Transverse colon (tissue), 4 donors: Measurements from ENCODE around the gene RASEF. TPM values are rescaled to one million over a fixed set of nuclear protein-coding genes. Genes with fewer than 3 reads are reported as not detected.

Source experiments
- DNase-seq: peaks from one replicate; pipeline ENCODE4 v3.0.0-alpha.2; 2019
- H3K27ac ChIP-seq, 4 donors: fragments of 200-600 bp; sonication (generic); 2 replicates each; pipeline ENCODE4 v1.5.1; 2016 to 2018; ENCODE audit warnings: inconsistent platforms in 4 of 4
- H3K27me3 ChIP-seq: fragments of 200-600 bp; sonication (generic); 2 replicates; pipeline ENCODE4 v1.5.1; 2017; ENCODE audit warnings: inconsistent platforms
- H3K36me3 ChIP-seq, 4 donors: fragments of 200-600 bp; sonication (generic); 2 replicates each; pipeline ENCODE4 v1.5.1; 2017 to 2019; ENCODE audit warnings: inconsistent platforms in 4 of 4
- H3K4me1 ChIP-seq, 4 donors: fragments of 200-600 bp; sonication (generic); 2 replicates each; pipeline ENCODE4 v1.5.1; 2017 to 2020; ENCODE audit warnings: inconsistent platforms in 4 of 4
- H3K4me3 ChIP-seq, 4 donors: fragments of 200-600 bp; sonication (generic); 1 replicate in 1 of 4; 2 replicates in 3 of 4; pipeline versions ENCODE4 v1.5.1 to v1.6.1; 2017 to 2019; ENCODE audit warnings: inconsistent platforms in 4 of 4
- H3K9me3 ChIP-seq, 2 donors: fragments of 200-600 bp; sonication (generic); 2 replicates each; pipeline ENCODE4 v1.5.1; 2017 to 2019; ENCODE audit warnings: inconsistent platforms in 2 of 2
- EP300 ChIP-seq: sonication (generic); formaldehyde crosslinking; IDR thresholded peaks from one replicate; pipeline ENCODE4 v1.6.1; 2017; ENCODE audit warnings: antibody characterized with exemption, low read depth
- POLR2A ChIP-seq: fragments of 450-650 bp; IDR thresholded peaks from one replicate; pipeline ENCODE4 v1.6.1; 2016; ENCODE audit warnings: antibody characterized with exemption, mild to moderate bottlenecking, moderate library complexity
- POLR2AphosphoS5 ChIP-seq, 3 donors: sonication (generic); formaldehyde crosslinking; IDR thresholded peaks; one replicate each; pipeline ENCODE4 v1.6.1; 2016; ENCODE audit warnings: antibody characterized with exemption in 3 of 3
- WGBS, 2 donors: methylation state at CpG; one replicate each; pipeline ENCODE4 v1.1.5; 2018; ENCODE audit warnings: low coverage in 1 of 2; 5-methylcytosine and 5-hydroxymethylcytosine counted together
- in situ Hi-C, 4 donors: fragments of 200-750 bp; cut with MboI; loops; one replicate each; pipeline versions ENCODE4 v1.15.0 to v1.15.1; 2017; ENCODE audit warnings: low sequenced_read_pairs in 3 of 4, low pct_ligation_motif_present in 1 of 4, low pct_unique_long_range_greater_than_20kb in 1 of 4
- intact Hi-C: fragments of 100-400 bp; cut with DNase I; formaldehyde crosslinking; loops from one replicate; pipeline ENCODE4 v1.15.1; 2023; ENCODE audit warnings: low total_unique reads
- total RNA-seq, 4 donors: library from RNA; depleted of rRNA; stranded (reverse); fragments of >200 nt; gene quantifications; one replicate each; pipeline ENCODE4 v1.1.0, GENCODE V29; 2016
- TF ChIP-seq, protein P1 (sequence below), 5 experiments: fragments of 200-600 bp in 3 of 5; fragments of 450-650 bp in 2 of 5; sonication (generic) in 3 of 5; IDR thresholded peaks; 1 replicate in 2 of 5; 2 replicates in 3 of 5; pipeline ENCODE4 v1.5.1; 2016 to 2017; ENCODE audit warnings: antibody characterized with exemption in 5 of 5, inconsistent platforms in 3 of 5, mild to moderate bottlenecking in 2 of 5, moderate library complexity in 1 of 5

The RASEF gene
- total RNA-seq, 4 donors from 2014 or later, result 69.9 to 189 (median 105) TPM

- peaks cover 0 to 11% (median 5%) of the 10 kb centered on the region in 4 donors for H3K4me1 ChIP-seq
- WGBS, 2 donors, result 57 to 60% methylated on average over 7 of the region's 7 CpGs
- H3K4me3 ChIP-seq, result no peak overlapping the region
- in situ Hi-C loops, result no loop called here
- TF ChIP-seq, protein P1, sequence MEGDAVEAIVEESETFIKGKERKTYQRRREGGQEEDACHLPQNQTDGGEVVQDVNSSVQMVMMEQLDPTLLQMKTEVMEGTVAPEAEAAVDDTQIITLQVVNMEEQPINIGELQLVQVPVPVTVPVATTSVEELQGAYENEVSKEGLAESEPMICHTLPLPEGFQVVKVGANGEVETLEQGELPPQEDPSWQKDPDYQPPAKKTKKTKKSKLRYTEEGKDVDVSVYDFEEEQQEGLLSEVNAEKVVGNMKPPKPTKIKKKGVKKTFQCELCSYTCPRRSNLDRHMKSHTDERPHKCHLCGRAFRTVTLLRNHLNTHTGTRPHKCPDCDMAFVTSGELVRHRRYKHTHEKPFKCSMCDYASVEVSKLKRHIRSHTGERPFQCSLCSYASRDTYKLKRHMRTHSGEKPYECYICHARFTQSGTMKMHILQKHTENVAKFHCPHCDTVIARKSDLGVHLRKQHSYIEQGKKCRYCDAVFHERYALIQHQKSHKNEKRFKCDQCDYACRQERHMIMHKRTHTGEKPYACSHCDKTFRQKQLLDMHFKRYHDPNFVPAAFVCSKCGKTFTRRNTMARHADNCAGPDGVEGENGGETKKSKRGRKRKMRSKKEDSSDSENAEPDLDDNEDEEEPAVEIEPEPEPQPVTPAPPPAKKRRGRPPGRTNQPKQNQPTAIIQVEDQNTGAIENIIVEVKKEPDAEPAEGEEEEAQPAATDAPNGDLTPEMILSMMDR (IDR thresholded peaks at IDR 0.05), result no peak
- TF ChIP-seq EP300 (no peak), POLR2AphosphoS5 (IDR thresholded peaks at IDR 0.05) (no peak), POLR2A (no peak)
- no peaks in the 10 kb centered on the region for H3K27me3 ChIP-seq
- peak; percentile 10 for DNase-seq
- peak overlapping the region; percentile 57 to 77 (median 66) for H3K27ac ChIP-seq
- intact Hi-C loops, result no loop called here
- no peaks in the 10 kb centered on the region for H3K9me3 ChIP-seq
- no peaks in the 10 kb centered on the region for H3K36me3 ChIP-seq
Observed at GRCh38 chr9:83029531-83030137, 33.3 kb downstream of the RASEF start.

GRCh38 chr9:83027153-83027891 lies 35.6 kb downstream of the RASEF start:
- intact Hi-C loops, result no loop called here
- no peak for DNase-seq
- 72 to 81% methylated on average over 4 to 5 of the region's 5 CpGs for WGBS, 2 donors
- TF ChIP-seq, protein P1 (IDR thresholded peaks at IDR 0.05), result no peak
- TF ChIP-seq POLR2A (no peak), POLR2AphosphoS5 (IDR thresholded peaks at IDR 0.05) (no peak), EP300 (no peak)
- in situ Hi-C loops, result no loop called here
- Histone ChIP-seq H3K4me3 (no peak overlapping the region), H3K27ac (no peak overlapping the region), H3K36me3 (no peaks in the 10 kb centered on the region), H3K4me1 (peaks cover 0 to 11% (median 5%) of the 10 kb centered on the region in 4 donors), H3K9me3 (no peaks in the 10 kb centered on the region), H3K27me3 (no peaks in the 10 kb centered on the region)

DNA sequence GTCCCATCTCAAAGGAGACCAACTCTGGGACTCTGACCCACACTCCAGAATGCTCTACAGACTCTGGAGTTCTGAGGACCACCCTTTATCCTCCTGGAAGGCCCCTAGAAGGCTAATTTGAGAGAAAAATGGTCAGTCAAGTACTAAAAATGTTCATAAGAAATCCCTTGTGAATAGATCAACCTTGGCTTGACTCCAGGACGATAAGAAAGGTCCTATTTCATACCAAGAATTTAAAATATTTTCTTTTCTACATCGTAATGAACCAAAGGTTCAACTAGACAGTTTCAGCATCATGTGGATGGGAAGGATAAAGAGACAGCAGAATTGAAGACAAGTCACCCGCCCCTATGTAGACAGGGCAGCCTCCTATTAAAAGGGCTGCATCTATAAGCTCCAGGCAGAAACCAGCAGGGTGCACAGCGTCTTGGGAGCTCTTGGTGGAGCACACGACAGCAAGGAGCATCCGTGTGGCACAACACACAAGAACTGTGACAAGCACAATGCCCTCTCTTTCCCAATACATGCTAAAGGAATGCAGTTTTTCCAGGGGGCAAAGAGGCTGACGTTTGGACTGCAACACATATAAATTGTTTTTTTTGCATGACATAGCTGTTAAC lies 38.3 kb downstream of the RASEF start:
- Histone ChIP-seq H3K4me3 (no peak overlapping the region), H3K9me3 (no peaks in the 10 kb centered on the region), H3K36me3 (no peaks in the 10 kb centered on the region), H3K4me1 (peaks cover 0 to 11% (median 5%) of the 10 kb centered on the region in 4 donors), H3K27ac (no peak overlapping the region), H3K27me3 (no peaks in the 10 kb centered on the region)
- WGBS, 2 donors, result 71 to 78% methylated on average over 4 to 7 of the region's 7 CpGs
- in situ Hi-C loops, result no loop called here
- no peak for DNase-seq
- TF ChIP-seq EP300, result no peak
- no peak for TF ChIP-seq POLR2AphosphoS5 (IDR thresholded peaks at IDR 0.05)
- TF ChIP-seq, protein P1 (IDR thresholded peaks at IDR 0.05), result no peak
- TF ChIP-seq POLR2A, result no peak
- intact Hi-C loops, result no loop called here

- Histone ChIP-seq H3K4me1 (peaks cover 0 to 2% (median under 1%) of the 10 kb centered on the region in 4 donors), H3K9me3 (no peaks in the 10 kb centered on the region), H3K4me3 (no peak overlapping the region), H3K27me3 (no peaks in the 10 kb centered on the region), H3K36me3 (no peaks in the 10 kb centered on the region), H3K27ac (no peak overlapping the region)
- in situ Hi-C loops (no loop called here), intact Hi-C loops (loop anchor here (2.0 kb wide), 1 partner anchor 62 kb away; no protein-coding TSS in a partner anchor)
- no peak for DNase-seq
- TF ChIP-seq, protein P1 (IDR thresholded peaks at IDR 0.05), result no peak
- no peak for TF ChIP-seq POLR2AphosphoS5 (IDR thresholded peaks at IDR 0.05)
- no peak for TF ChIP-seq EP300
- TF ChIP-seq POLR2A, result no peak
- 74 to 89% methylated on average over 1 of the region's 1 CpG for WGBS, 2 donors
Observed at GRCh38 chr9:83023151-83023550, 39.8 kb downstream of the RASEF start.
